ENCODE data around the gene TGM5.

- TF ChIP-seq POLR2A (IDR thresholded peaks at IDR 0.05; ENCODE audit: low read depth, low read length) (no peak), POLR2AphosphoS5 (IDR thresholded peaks at IDR 0.05; ENCODE audit: low read depth, low read length) (no peak)
Measured at GRCh38 chr15:43299884-43300283, 33.2 kb upstream of the TGM5 start.

All from GM12891 (cell line).